ENCODE measurements around the gene SLC8A2. TPM values are rescaled to one million over a fixed set of nuclear protein-coding genes. Genes with fewer than 3 reads are reported as not detected.

SLC8A2 gene, protein sequence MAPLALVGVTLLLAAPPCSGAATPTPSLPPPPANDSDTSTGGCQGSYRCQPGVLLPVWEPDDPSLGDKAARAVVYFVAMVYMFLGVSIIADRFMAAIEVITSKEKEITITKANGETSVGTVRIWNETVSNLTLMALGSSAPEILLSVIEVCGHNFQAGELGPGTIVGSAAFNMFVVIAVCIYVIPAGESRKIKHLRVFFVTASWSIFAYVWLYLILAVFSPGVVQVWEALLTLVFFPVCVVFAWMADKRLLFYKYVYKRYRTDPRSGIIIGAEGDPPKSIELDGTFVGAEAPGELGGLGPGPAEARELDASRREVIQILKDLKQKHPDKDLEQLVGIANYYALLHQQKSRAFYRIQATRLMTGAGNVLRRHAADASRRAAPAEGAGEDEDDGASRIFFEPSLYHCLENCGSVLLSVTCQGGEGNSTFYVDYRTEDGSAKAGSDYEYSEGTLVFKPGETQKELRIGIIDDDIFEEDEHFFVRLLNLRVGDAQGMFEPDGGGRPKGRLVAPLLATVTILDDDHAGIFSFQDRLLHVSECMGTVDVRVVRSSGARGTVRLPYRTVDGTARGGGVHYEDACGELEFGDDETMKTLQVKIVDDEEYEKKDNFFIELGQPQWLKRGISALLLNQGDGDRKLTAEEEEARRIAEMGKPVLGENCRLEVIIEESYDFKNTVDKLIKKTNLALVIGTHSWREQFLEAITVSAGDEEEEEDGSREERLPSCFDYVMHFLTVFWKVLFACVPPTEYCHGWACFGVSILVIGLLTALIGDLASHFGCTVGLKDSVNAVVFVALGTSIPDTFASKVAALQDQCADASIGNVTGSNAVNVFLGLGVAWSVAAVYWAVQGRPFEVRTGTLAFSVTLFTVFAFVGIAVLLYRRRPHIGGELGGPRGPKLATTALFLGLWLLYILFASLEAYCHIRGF
- 0.14 TPM in 1 of 2 replicates, not detected in the other for total RNA-seq

DNA sequence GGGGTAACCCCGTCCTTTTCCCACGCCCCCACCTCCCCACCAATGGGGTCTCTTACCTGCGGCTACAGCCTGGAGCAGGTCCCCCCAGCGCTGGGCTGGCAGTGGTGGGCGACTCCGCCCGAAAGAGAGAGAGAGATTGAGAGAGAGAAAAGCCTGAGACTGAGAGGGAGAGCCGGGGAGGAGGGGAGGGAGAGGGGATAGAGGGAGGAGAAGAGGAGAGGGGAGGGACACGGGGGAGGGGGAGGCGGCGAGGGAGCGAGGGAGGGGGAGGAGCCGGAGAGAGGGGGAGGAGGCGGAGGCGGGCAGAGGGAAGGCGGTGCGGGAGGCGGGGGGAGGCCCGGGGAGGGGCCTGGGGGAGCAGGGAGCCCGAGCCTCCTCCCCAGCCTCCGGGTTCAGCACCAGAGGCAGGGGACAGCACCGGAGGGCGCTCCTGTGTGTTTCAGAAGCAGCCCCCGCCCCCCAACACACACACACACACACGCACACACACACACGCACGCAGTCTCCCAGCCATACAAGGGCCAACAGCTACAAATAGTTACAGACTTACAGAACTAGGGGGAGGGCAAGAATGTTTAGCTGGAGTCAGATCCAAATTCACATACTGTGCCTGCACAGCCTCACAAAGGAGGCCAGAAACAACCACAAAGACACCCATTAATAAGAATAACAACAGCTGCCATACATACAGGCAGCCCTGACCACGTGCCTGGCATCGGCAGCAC lies at the start of gene SLC8A2:
Gene SLC8A2 (minus strand): TSS at position 161 of the 725 bp plus-strand sequence. CDS start 5,490 bp downstream, outside the sequence.

DNA sequence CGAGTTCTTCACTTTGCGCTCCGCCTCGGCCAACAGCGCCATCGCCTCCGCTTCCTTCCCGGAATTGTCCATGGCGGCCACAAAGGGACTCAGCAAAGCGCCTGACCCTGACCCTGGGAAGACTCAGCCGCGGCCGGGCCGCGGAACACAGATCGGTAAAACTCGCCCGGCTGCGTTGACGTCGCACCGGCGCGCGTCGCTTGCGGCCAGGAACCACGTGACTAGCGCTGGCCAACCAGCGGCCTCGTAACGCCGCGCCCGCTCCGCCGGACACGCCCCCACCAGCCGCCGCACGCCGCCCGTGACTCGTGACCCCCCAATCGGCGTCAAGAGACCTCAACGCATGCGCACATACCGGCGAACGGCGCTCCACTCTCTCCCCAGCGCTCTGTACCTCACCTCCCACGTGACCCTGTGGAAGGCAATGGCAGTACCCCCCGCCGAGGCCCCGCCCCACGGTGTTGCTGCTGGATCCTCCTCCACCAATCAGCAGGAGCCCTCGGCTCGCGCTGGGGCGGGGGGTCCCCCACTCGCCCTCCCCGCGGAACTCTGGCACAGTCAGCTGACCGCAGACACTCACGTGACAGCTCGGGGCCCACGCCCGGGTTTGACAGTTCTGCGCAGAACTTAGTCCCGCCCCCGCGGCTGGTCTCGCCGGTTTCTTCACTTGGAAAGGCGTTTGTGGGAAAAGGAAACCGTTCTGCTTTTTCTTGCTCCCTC lies 43.3 kb upstream of the SLC8A2 start, which contains the start of gene NAPA:
Gene NAPA (minus strand): TSS at position 195 of the 720 bp plus-strand sequence. CDS start 123 bp downstream, at position 72.

DNA sequence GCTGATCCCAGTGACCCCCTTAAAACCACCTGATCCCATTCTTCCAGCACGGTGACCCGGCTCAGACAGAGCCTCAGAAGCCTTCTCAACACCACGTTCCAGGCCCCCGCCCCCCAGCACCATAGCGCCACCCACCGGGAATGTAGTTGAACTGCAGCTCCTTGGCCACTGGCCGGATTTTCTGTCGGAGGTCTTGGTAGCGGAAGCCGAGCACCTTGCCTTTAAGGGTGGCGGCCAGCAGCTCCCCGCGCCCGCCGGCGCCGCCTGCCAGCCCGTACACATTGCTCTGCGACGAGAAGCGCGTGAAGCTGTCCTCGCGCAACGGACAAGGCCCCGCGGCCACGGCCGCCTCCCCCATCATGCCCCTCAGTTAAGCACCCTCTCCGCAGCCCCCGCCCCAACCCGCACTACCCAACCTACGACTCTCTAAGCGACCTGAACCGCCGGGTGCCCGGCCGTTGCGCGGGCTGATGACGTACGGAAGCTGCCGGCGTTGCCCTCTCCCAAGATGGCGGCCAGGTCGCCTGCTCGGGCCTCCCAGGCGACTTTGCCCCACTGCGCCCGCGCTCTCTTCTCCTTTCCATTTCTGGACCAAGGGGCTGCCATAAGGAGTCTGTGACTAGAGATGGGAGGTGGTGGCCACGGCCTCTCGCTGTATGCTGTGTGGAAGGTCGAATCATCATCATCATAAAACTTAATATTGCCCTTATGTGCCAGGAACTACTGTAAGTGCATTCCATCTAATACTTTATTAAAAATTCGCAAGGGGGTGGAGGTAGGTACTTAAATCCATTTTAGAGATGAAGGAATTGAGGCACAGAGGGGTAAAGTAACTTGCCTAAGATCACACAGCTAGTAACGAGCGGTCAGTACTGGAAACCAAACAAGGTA lies 12.4 kb upstream of the SLC8A2 start, which contains the start of gene KPTN:
Gene KPTN (minus strand): TSS at position 420 of the 891 bp plus-strand sequence. CDS start 59 bp downstream, at position 361.

GRCh38 chr19:47419030-47419783 lies 52.5 kb downstream of the SLC8A2 start, which contains the start of gene MEIS3:
TSS of gene MEIS3 (minus strand) at chr19:47419527. CDS start at chr19:47419081, 446 bp downstream.

Other genes starting within 250 kb of the SLC8A2 start
- 13.4 and 14.6 TPM in 2 replicates for gene BBC3, start 240.7 kb downstream of the SLC8A2 start, total RNA-seq
- 4.5 and 11.9 TPM in 2 replicates for gene CCDC9, start 215.4 kb downstream of the SLC8A2 start, total RNA-seq
- 2.1 and 2.7 TPM in 2 replicates for gene INAFM1, start 197.0 kb downstream of the SLC8A2 start, total RNA-seq
- gene C5AR1, start 162.0 kb downstream of the SLC8A2 start, total RNA-seq = under 0.01 and 0.18 TPM in 2 replicates
- gene C5AR2, start 139.7 kb downstream of the SLC8A2 start, total RNA-seq = not detected in 2 replicates
- gene DHX34, start 122.6 kb downstream of the SLC8A2 start, total RNA-seq = 8.9 and 17.3 TPM in 2 replicates
- gene MEIS3, start 52.4 kb downstream of the SLC8A2 start, total RNA-seq = 46.6 and 51.7 TPM in 2 replicates
- 3.2 and 5.9 TPM in 2 replicates for gene KPTN, start 12.3 kb upstream of the SLC8A2 start, total RNA-seq
- gene NAPA, start 43.2 kb upstream of the SLC8A2 start, total RNA-seq = 45.8 and 54.6 TPM in 2 replicates
- gene ZNF541, start 101.3 kb upstream of the SLC8A2 start, total RNA-seq = 0.05 and 0.89 TPM in 2 replicates
- gene BICRA, start 137.2 kb upstream of the SLC8A2 start, total RNA-seq = 6.5 and 7.9 TPM in 2 replicates
- gene EHD2, start 241.5 kb upstream of the SLC8A2 start, total RNA-seq = 93.2 and 238 TPM in 2 replicates

Measured in smooth muscle cell of the umbilical artery (primary cell).